Measurements from ENCODE around the gene ITGB3.
"Not testable (repeated sequence)": the region's sequence is repeated elsewhere in the genome, so short reads cannot be mapped to it uniquely, and the experiment has no call there.

Gene ITGB3

GRCh38 chr17:47266782-47267181 lies 13.2 kb downstream of the ITGB3 start:
- TF ChIP-seq CTCF (IDR thresholded peaks at IDR 0.05; ENCODE audit: extremely low read depth, missing control alignments): no peak
- no peak for DNase-seq (ENCODE audit: low spot score)

GRCh38 chr17:47267354-47267828 lies 13.8 kb downstream of the ITGB3 start:
- TF ChIP-seq CTCF (IDR thresholded peaks at IDR 0.05; ENCODE audit: extremely low read depth, missing control alignments): no peak
- DNase-seq (ENCODE audit: low spot score): no peak

GRCh38 chr17:47268964-47269363 lies 15.3 kb downstream of the ITGB3 start:
- not testable (repeated sequence) for DNase-seq (ENCODE audit: low spot score)

GRCh38 chr17:47269561-47270280 lies 16.1 kb downstream of the ITGB3 start:
- DNase-seq (ENCODE audit: low spot score): not testable (repeated sequence)

GRCh38 chr17:47270946-47271705 lies 17.5 kb downstream of the ITGB3 start:
- DNase-seq (ENCODE audit: low spot score): no peak
- TF ChIP-seq CTCF (IDR thresholded peaks at IDR 0.05; ENCODE audit: extremely low read depth, missing control alignments): no peak

- no peak for TF ChIP-seq CTCF (IDR thresholded peaks at IDR 0.05; ENCODE audit: extremely low read depth, missing control alignments)
- no peak for DNase-seq (ENCODE audit: low spot score)
These were observed 18.9 kb downstream of the ITGB3 start for GRCh38 chr17:47272491-47272890.

- TF ChIP-seq CTCF (IDR thresholded peaks at IDR 0.05; ENCODE audit: extremely low read depth, missing control alignments): no peak
- no peak for DNase-seq (ENCODE audit: low spot score)
These were observed 19.6 kb downstream of the ITGB3 start for GRCh38 chr17:47273245-47273644.

GRCh38 chr17:47274319-47275069 lies 20.9 kb downstream of the ITGB3 start:
- no peak for DNase-seq (ENCODE audit: low spot score)
- no peak for TF ChIP-seq CTCF (IDR thresholded peaks at IDR 0.05; ENCODE audit: extremely low read depth, missing control alignments)

Data from GM20000 (cell line).